SU-DHL-6 (cell line): Measurements from ENCODE around the gene SPSB3.

Experiments used
- H2AFZ ChIP-seq: fragments of 200-600 bp; sonication (generic); 2 replicates; pipeline ENCODE4 v1.6.1; 2014; ENCODE audit warnings: low read depth, mild to moderate bottlenecking, moderate library complexity, mixed read lengths, antibody characterized with exemption, low read length; ENCODE audit not compliant: severe bottlenecking
- H3F3A ChIP-seq: fragments of 200-600 bp; shearing (Covaris generic); 2 replicates; pipeline ENCODE4 v1.6.0; 2016; ENCODE audit warnings: antibody characterized with exemption, mild to moderate bottlenecking; ENCODE audit not compliant: insufficient read depth
- H3K27ac ChIP-seq: fragments of 200-600 bp; sonication (generic); 2 replicates; pipeline ENCODE4 v1.5.1; 2016; ENCODE audit warnings: low read depth, mild to moderate bottlenecking, low read length, moderate library complexity, mixed read lengths
- H3K27me3 ChIP-seq: fragments of 200-600 bp; sonication (generic), shearing (Covaris generic); 2 replicates; pipeline ENCODE4 v1.6.0; 2014; ENCODE audit warnings: mild to moderate bottlenecking, low read length
- H3K36me3 ChIP-seq: fragments of 200-600 bp; sonication (generic); 2 replicates; pipeline ENCODE4 v1.6.1; 2014; ENCODE audit warnings: mild to moderate bottlenecking, low read length, mixed read lengths
- H3K4me2 ChIP-seq: fragments of 300-600, 200-600 bp; shearing (Covaris generic), sonication (generic); 2 replicates; pipeline ENCODE4 v1.6.0; 2014; ENCODE audit warnings: low read length, low read depth, mild to moderate bottlenecking; ENCODE audit not compliant: poor library complexity, severe bottlenecking
- H3K4me3 ChIP-seq: fragments of 200-600 bp; sonication (generic); 2 replicates; pipeline ENCODE4 v1.5.1; 2014; ENCODE audit warnings: antibody characterized with exemption, low read length, mild to moderate bottlenecking, mixed read lengths; ENCODE audit not compliant: insufficient read depth, poor library complexity, severe bottlenecking
- H3K79me2 ChIP-seq: fragments of 200-600 bp; sonication (generic); 2 replicates; pipeline ENCODE4 v1.6.1; 2014; ENCODE audit warnings: mild to moderate bottlenecking, low read length, moderate library complexity; ENCODE audit not compliant: insufficient read depth
- H3K9ac ChIP-seq: fragments of 200-600 bp; sonication (generic); 2 replicates; pipeline ENCODE4 v1.7.0; 2014; ENCODE audit warnings: mild to moderate bottlenecking, low read length
- H3K9me2 ChIP-seq: fragments of 200-600 bp; sonication (generic); replicated peaks from 2 replicates; pipeline ENCODE4 v1.6.1; 2014; ENCODE audit warnings: low read length; ENCODE audit not compliant: insufficient read depth
- H3K9me3 ChIP-seq: fragments of 200-600 bp; sonication (generic); 2 replicates; pipeline ENCODE4 v1.6.1; 2014; ENCODE audit warnings: low read length, mixed read lengths; ENCODE audit not compliant: insufficient read depth
- H4K20me1 ChIP-seq: fragments of 200-600 bp; sonication (generic); 2 replicates; pipeline ENCODE4 v1.6.1; 2014; ENCODE audit warnings: low read depth, mild to moderate bottlenecking, antibody characterized with exemption, low read length, moderate library complexity, mixed read lengths
- EZH2phosphoT487 ChIP-seq: fragments of 200-600 bp; sonication (generic), shearing (Covaris generic); conservative IDR thresholded peaks from 2 replicates; pipeline ENCODE4 v1.6.1; 2018; ENCODE audit warnings: mild to moderate bottlenecking, antibody characterized with exemption, low read length, moderate library complexity, mixed read lengths
- TF ChIP-seq, protein P1 (sequence below): fragments of 200-600 bp; sonication (generic); IDR thresholded peaks from one replicate; pipeline ENCODE4 v1.5.1; 2017; ENCODE audit warnings: antibody characterized with exemption, mild to moderate bottlenecking, low read length, moderate library complexity; ENCODE audit not compliant: insufficient read depth, poor library complexity, severe bottlenecking

The SPSB3 gene

DNA sequence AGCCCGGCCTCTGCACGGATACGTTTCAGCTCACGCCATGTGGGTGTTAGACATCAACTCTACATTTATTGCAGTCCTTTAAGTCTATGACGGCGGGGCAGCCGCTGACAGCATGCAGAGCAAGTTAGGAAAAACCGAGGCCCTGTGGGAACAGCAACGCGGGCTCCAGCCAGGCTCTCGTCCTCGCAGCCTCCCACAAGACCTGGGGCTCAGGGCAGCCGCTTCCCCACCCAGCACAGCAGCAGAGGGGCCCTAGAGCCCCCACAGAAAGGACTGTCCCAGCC lies 5.8 kb downstream of the SPSB3 start:
- H3K36me3 ChIP-seq: no peaks in the 10 kb centered on the region
- H3K9me2 ChIP-seq: no peaks in the 10 kb centered on the region
- no peak overlapping the region for H3K4me3 ChIP-seq
- H3K9ac ChIP-seq: no peak overlapping the region
- no peaks in the 10 kb centered on the region for H4K20me1 ChIP-seq
- H3K27ac ChIP-seq: no peak overlapping the region
- no peak overlapping the region for H2AFZ ChIP-seq
- H3K27me3 ChIP-seq: no peaks in the 10 kb centered on the region
- no peak overlapping the region for H3K4me2 ChIP-seq
- H3K79me2 ChIP-seq: peaks cover 16% of the 10 kb centered on the region
- no peaks in the 10 kb centered on the region for H3K9me3 ChIP-seq
- H3F3A ChIP-seq: peaks cover 9% of the 10 kb centered on the region; the same call in 1 of the 2 replicates
- TF ChIP-seq, protein P1, sequence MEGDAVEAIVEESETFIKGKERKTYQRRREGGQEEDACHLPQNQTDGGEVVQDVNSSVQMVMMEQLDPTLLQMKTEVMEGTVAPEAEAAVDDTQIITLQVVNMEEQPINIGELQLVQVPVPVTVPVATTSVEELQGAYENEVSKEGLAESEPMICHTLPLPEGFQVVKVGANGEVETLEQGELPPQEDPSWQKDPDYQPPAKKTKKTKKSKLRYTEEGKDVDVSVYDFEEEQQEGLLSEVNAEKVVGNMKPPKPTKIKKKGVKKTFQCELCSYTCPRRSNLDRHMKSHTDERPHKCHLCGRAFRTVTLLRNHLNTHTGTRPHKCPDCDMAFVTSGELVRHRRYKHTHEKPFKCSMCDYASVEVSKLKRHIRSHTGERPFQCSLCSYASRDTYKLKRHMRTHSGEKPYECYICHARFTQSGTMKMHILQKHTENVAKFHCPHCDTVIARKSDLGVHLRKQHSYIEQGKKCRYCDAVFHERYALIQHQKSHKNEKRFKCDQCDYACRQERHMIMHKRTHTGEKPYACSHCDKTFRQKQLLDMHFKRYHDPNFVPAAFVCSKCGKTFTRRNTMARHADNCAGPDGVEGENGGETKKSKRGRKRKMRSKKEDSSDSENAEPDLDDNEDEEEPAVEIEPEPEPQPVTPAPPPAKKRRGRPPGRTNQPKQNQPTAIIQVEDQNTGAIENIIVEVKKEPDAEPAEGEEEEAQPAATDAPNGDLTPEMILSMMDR: no peak
- TF ChIP-seq EZH2phosphoT487: no peak

DNA sequence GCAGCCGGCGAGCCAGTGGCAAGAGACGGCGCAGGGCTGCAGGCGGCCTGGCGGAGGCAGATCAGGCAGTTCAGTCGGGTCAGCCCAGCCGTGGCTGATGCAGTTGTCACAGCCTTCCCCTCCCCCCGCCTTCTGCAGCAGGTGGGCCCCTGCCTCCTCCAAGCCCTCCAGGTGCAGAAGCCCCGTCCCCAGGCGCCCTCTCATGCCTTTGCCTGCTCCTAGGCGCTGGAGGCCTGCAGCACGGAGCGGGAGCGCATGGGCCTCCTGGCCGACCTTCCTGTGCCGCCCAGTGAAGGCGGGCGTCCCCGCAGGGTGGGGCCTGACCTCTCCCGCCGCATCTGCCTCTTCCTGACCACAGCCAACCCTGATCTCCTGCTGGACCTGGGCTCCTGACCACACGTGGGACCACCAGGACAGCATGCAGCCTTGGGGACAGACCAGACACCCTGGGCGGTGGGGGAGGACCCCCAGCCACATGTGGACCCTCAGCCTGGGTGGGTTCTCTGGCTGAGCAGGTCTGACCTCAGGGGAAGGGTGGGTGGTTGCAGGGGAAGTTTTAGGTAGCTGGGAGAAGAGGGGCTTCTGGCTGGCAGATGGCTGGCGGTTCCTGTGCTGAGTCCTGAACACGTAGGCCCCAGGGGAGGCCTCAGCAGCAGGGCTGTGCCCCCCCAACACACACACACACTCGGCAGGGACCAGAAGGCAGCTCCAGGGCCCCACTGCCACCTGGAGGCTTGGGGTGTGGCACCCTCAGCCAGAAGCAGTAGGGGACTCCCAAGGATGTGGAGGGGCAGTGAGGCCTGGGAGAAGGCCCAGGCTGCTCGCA lies 6.3 kb downstream of the SPSB3 start:
- TF ChIP-seq, protein P1: no peak
- no peak for TF ChIP-seq EZH2phosphoT487
- Histone ChIP-seq H3K79me2 (peaks cover 16% of the 10 kb centered on the region), H4K20me1 (no peaks in the 10 kb centered on the region), H3K27me3 (no peaks in the 10 kb centered on the region), H3K9me3 (no peaks in the 10 kb centered on the region), H3K9ac (no peak overlapping the region), H3F3A (peaks cover 9% of the 10 kb centered on the region; the same call in 1 of the 2 replicates), H2AFZ (no peak overlapping the region), H3K27ac (no peak overlapping the region), H3K9me2 (no peaks in the 10 kb centered on the region), H3K4me2 (no peak overlapping the region), H3K4me3 (no peak overlapping the region), H3K36me3 (no peaks in the 10 kb centered on the region)

DNA sequence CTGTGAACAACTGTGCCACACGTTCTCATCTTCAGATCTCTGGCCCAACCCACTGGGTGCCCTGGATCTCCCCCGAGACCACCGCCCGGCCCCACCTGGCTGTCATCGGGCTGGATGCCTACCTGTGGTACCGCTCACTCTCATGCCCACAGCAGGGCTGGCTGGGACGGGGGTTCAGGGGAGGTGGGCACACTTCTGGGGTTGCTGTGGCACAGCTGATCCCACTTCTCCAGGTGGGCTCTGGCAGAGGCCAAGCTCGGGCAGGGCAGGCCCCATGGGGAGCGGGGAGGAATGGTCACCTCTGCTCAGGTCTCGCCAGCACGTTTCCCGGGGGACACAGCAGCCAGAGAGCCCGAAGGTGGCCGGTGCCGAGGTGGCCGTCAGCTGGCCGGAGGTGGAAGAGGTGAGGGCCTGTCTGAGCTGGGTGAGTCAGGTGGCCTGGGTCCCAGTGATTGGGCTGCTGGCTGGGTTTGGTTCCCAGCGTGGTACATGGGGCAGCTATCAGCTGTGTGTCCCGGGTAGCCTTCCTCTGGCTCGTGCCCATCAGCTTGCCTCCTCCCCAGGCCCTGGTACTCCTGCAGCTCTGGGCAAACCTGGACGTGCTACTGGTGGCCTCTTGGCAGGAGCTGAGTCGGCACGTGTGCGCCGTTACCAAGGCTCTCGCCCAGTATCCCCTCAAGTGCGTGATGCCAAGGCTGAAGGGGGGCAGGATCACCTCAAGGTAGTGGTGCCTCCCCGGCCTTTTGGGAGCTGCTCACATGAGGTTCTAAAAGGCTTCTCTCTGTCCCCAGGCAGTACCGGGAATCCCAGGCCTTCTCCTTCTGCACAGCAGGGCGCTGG lies 7.1 kb downstream of the SPSB3 start:
- Histone ChIP-seq H3K4me3 (no peak overlapping the region), H3K9me3 (no peaks in the 10 kb centered on the region), H3K27me3 (no peaks in the 10 kb centered on the region), H3K4me2 (no peak overlapping the region), H3K27ac (no peak overlapping the region), H3K9me2 (no peaks in the 10 kb centered on the region), H2AFZ (no peak overlapping the region), H3F3A (peaks cover 12% of the 10 kb centered on the region; the same call in 1 of the 2 replicates), H3K79me2 (peaks cover 16% of the 10 kb centered on the region), H4K20me1 (no peaks in the 10 kb centered on the region), H3K36me3 (no peaks in the 10 kb centered on the region), H3K9ac (no peak overlapping the region)
- no peak for TF ChIP-seq EZH2phosphoT487
- TF ChIP-seq, protein P1: no peak
